Esophagus muscularis mucosa (tissue), 3 donors: Measurements from ENCODE around the gene FAHD2A.

Experiments
- CTCF ChIP-seq, 3 experiments: fragments of 200-600 bp in 2 of 3; fragments of 450-650 bp in 1 of 3; sonication (generic) in 2 of 3; IDR thresholded peaks; one replicate each; pipeline ENCODE4 v1.5.1; 2017 to 2019; ENCODE audit warnings: antibody characterized with exemption in 3 of 3, mild to moderate bottlenecking in 2 of 3, moderate library complexity in 1 of 3
- POLR2A ChIP-seq: fragments of 450-650 bp; IDR thresholded peaks from one replicate; pipeline ENCODE4 v1.6.1; 2017; ENCODE audit warnings: antibody characterized with exemption, moderate library complexity, mild to moderate bottlenecking, low read depth
- POLR2AphosphoS5 ChIP-seq, 2 donors: sonication (generic); formaldehyde crosslinking; IDR thresholded peaks; one replicate each; pipeline ENCODE4 v1.6.1; 2017; ENCODE audit warnings: antibody characterized with exemption in 2 of 2

- TF ChIP-seq CTCF (IDR thresholded peaks at IDR 0.05), result no peak
- TF ChIP-seq POLR2AphosphoS5 (IDR thresholded peaks at IDR 0.05), result no peak
- TF ChIP-seq POLR2A, result no peak
Measured at GRCh38 chr2:95359501-95359930, 43.0 kb upstream of the FAHD2A start.
